Measurements from ENCODE around the gene GMEB2. TPM values are rescaled to one million over a fixed set of nuclear protein-coding genes. Genes with fewer than 3 reads are reported as not detected.

Gene GMEB2
- total RNA-seq, 3 donors from 2014 or later = 6.6 to 11.0 (median 10.2) TPM

DNA sequence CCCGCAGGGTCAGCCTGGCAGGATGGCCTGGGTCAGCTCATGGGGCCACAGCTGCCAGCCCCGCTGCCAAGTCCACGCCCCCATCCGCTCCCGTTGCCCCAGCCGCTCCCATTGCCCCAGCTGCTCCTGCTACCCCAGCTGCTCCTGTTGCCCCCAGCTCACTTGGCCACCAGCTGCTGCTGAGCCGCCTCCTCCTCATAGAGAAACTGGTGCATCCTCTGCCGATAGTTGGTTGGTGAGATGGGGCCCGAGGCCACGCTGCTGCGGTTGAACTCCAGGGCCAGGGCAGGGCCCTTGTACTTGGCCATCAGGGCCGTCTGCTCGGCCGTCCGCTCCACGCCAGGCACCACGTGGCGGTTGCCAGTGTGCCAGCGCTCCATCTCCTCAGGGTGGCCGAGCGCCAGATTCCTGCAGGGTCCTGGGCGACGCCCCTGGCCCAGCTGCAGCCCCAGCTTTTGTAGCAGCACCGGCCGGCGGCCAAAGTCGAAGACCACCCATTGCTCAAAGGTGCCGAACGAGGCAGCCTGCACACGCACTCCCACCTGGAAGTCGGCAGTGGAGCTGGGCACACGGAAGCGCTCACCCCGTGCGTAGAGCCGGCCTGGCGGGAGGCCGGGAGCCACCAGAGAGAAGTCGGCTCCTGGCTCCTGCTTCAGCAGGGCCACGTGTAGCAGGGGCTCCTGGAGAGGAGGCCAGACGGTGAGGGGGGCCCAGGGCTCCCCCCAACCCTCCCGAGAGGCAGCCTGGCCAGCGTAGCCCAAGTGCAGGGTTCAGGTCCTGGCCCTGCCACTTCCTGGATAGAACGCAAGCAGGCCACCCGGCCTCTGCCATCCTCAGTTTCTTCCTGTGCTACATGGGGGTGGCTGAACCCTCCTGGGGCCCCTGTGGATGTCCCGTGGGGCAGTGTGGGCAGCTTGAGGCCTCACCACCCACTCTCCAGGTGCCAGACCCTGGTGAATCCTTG, 57.6 kb downstream of the GMEB2 start:
- no peak for DNase-seq (ENCODE audit: low spot score in 2 of 2)
- Histone ChIP-seq H3K4me3 (no peak overlapping the region), H3K4me1 (peaks cover 6 to 7% of the 10 kb centered on the region in 2 donors), H3K9me3 (no peaks in the 10 kb centered on the region), H3K27me3 (no peaks in the 10 kb centered on the region), H3K27ac (no peak overlapping the region), H3K36me3 (peaks cover under 1% of the 10 kb centered on the region)
- intact Hi-C loops (cut with DNase I; ENCODE audit: low total_unique reads) = no loop called here
- no peak for TF ChIP-seq POLR2A (IDR thresholded peaks at IDR 0.05)
- TF ChIP-seq POLR2AphosphoS5 (IDR thresholded peaks at IDR 0.05) = no peak
- TF ChIP-seq, protein P1, sequence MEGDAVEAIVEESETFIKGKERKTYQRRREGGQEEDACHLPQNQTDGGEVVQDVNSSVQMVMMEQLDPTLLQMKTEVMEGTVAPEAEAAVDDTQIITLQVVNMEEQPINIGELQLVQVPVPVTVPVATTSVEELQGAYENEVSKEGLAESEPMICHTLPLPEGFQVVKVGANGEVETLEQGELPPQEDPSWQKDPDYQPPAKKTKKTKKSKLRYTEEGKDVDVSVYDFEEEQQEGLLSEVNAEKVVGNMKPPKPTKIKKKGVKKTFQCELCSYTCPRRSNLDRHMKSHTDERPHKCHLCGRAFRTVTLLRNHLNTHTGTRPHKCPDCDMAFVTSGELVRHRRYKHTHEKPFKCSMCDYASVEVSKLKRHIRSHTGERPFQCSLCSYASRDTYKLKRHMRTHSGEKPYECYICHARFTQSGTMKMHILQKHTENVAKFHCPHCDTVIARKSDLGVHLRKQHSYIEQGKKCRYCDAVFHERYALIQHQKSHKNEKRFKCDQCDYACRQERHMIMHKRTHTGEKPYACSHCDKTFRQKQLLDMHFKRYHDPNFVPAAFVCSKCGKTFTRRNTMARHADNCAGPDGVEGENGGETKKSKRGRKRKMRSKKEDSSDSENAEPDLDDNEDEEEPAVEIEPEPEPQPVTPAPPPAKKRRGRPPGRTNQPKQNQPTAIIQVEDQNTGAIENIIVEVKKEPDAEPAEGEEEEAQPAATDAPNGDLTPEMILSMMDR (IDR thresholded peaks at IDR 0.05) = no peak

GRCh38 chr20:63568170-63568981, 58.5 kb downstream of the GMEB2 start:
- TF ChIP-seq POLR2A (IDR thresholded peaks at IDR 0.05) (no peak), POLR2AphosphoS5 (IDR thresholded peaks at IDR 0.05) (no peak)
- TF ChIP-seq, protein P1 (IDR thresholded peaks at IDR 0.05) = no peak
- no peaks in the 10 kb centered on the region for H3K9me3 ChIP-seq
- no peak for DNase-seq (ENCODE audit: low spot score in 2 of 2)
- H3K4me3 ChIP-seq = peak overlapping the region in 1 of 3 donors; percentile 15
- H3K36me3 ChIP-seq = peaks cover 9% of the 10 kb centered on the region
- peaks cover 4 to 6% of the 10 kb centered on the region in 2 donors for H3K4me1 ChIP-seq
- H3K27ac ChIP-seq = no peak overlapping the region
- no peaks in the 10 kb centered on the region for H3K27me3 ChIP-seq
- intact Hi-C loops (cut with DNase I; ENCODE audit: low total_unique reads) = no loop called here

DNA sequence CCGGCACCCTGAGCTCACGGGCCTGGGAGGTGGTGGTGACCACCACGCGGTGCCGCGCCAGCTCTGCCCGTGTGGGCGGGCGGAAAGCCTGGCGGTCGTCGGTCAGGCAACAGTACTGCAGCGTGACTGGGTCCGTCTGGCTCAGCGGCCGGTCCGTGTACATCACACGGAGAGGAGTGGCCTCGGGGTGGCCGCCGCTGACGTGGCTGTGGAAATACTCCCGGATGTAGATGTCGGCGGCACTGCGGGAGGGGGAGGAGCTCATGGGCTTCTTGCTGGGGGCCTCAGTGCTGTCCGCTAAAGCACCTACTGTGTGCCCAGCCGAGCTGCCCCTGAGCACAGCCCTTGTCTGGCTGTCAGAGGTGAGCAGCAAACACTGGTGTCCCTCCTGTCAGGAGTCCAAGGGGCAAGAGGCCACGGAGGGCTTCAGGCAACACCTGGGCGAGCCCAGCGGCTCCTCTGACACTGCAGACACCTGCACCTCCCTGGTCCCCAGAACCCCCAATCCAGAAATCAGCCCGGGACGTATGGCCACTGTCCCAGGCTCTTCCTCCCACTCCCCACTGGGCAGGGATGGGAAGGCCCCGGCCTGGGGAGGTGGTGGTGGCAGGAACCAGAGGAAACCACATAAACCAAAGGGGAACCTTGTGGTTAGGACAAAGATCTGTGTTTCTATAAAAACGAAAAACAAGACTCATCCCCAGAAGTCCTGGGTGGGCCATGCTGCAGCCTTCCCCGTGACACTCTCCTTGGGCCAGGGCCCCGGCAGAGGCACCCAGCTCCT, 59.3 kb downstream of the GMEB2 start:
- H3K4me1 ChIP-seq = no peaks in the 10 kb centered on the region
- TF ChIP-seq POLR2AphosphoS5 (IDR thresholded peaks at IDR 0.05) = no peak
- TF ChIP-seq POLR2A (IDR thresholded peaks at IDR 0.05) = no peak
- TF ChIP-seq, protein P1 (IDR thresholded peaks at IDR 0.05) = no peak
- no peaks in the 10 kb centered on the region for H3K9me3 ChIP-seq
- DNase-seq (ENCODE audit: low spot score in 2 of 2) = no peak
- no peaks in the 10 kb centered on the region for H3K27me3 ChIP-seq
- H3K36me3 ChIP-seq = peaks cover 11% of the 10 kb centered on the region
- intact Hi-C loops (cut with DNase I; ENCODE audit: low total_unique reads) = no loop called here
- H3K4me3 ChIP-seq = peak overlapping the region in 1 of 3 donors; percentile 17
- no peak overlapping the region for H3K27ac ChIP-seq

- intact Hi-C loops (cut with DNase I; ENCODE audit: low total_unique reads) = no loop called here
- TF ChIP-seq, protein P1 (IDR thresholded peaks at IDR 0.05) = no peak
- no peak for TF ChIP-seq POLR2A (IDR thresholded peaks at IDR 0.05)
- no peak for TF ChIP-seq POLR2AphosphoS5 (IDR thresholded peaks at IDR 0.05)
- Histone ChIP-seq H3K36me3 (peaks cover 11% of the 10 kb centered on the region), H3K27me3 (no peaks in the 10 kb centered on the region), H3K4me1 (no peaks in the 10 kb centered on the region), H3K27ac (no peak overlapping the region), H3K9me3 (no peaks in the 10 kb centered on the region), H3K4me3 (no peak overlapping the region)
- no peak for DNase-seq (ENCODE audit: low spot score in 2 of 2)
Measured at GRCh38 chr20:63567136-63567385, 59.8 kb downstream of the GMEB2 start.
